HepG2 (cell line): Measurements from ENCODE around the gene C1orf35. TPM values are rescaled to one million over a fixed set of nuclear protein-coding genes. Genes with fewer than 3 reads are reported as not detected.
A peak's percentile ranks its signal among the peaks of the same experiment; 100 is the strongest.

ENCODE experiments used
- BRF2 ChIP-seq: sonication (generic); formaldehyde crosslinking; IDR thresholded peaks from 2 replicates; pipeline ENCODE4 v1.8.1; 2022; ENCODE audit warnings: mild to moderate bottlenecking, missing genetic modification reagents
- ESRRA ChIP-seq: sonication (generic); formaldehyde crosslinking; IDR thresholded peaks from 2 replicates; pipeline ENCODE4 v1.5.1; 2020; ENCODE audit warnings: mild to moderate bottlenecking, low read depth, missing genetic modification reagents
- FIP1L1 ChIP-seq: fragments of 200-400 bp; formaldehyde crosslinking; IDR thresholded peaks from 2 replicates; pipeline ENCODE4 v1.6.1; 2018; ENCODE audit warnings: low read depth, mild to moderate bottlenecking, low read length, moderate library complexity, borderline replicate concordance; ENCODE audit not compliant: insufficient read depth
- HBP1 ChIP-seq: IDR thresholded peaks from 2 replicates; pipeline ENCODE4 v1.6.1; 2016; ENCODE audit warnings: low read depth, control low read depth
- NCOA1 ChIP-seq: sonication (generic); formaldehyde crosslinking; IDR thresholded peaks from 2 replicates; pipeline ENCODE4 v1.9.0; 2021; ENCODE audit warnings: missing genetic modification reagents
- NFE2 ChIP-seq: sonication (generic); formaldehyde crosslinking; IDR thresholded peaks from 2 replicates; pipeline ENCODE4 v1.4.0; 2020; ENCODE audit warnings: missing genetic modification reagents
- PHF5A ChIP-seq: IDR thresholded peaks from one replicate; pipeline ENCODE4 v1.6.1; 2018; ENCODE audit warnings: low read depth, missing genetic modification reagents; ENCODE audit not compliant: unreplicated experiment
- POLR2AphosphoS2 ChIP-seq: IDR thresholded peaks from 2 replicates; pipeline ENCODE4 v1.6.1; 2011; ENCODE audit warnings: low read depth, low read length, improper control_type of control experiment
- REXO4 ChIP-seq: sonication (generic); formaldehyde crosslinking; IDR thresholded peaks from 2 replicates; pipeline ENCODE4 v1.8.0; 2022; ENCODE audit warnings: missing genetic modification reagents, mild to moderate bottlenecking, borderline replicate concordance
- ZBTB34 ChIP-seq: sonication (generic); formaldehyde crosslinking; IDR thresholded peaks from 2 replicates; pipeline ENCODE4 v1.8.0; 2022; ENCODE audit warnings: mild to moderate bottlenecking, missing genetic modification reagents
- ZBTB7A ChIP-seq: sonication (generic); formaldehyde crosslinking; IDR thresholded peaks from 2 replicates; pipeline ENCODE4 v1.8.0; 2022; ENCODE audit warnings: mild to moderate bottlenecking, missing genetic modification reagents
- ZEB1 ChIP-seq: IDR thresholded peaks from 2 replicates; pipeline ENCODE4 v1.6.1; 2012; ENCODE audit warnings: mild to moderate bottlenecking, low read depth, inconsistent platforms; ENCODE audit not compliant: insufficient replicate concordance
- ZNF292 ChIP-seq: sonication (generic); formaldehyde crosslinking; IDR thresholded peaks from 2 replicates; pipeline ENCODE4 v1.8.1; 2022; ENCODE audit warnings: mild to moderate bottlenecking, low read depth, missing genetic modification reagents, borderline replicate concordance
- ZNF33A ChIP-seq: sonication (generic); formaldehyde crosslinking; IDR thresholded peaks from 2 replicates; pipeline ENCODE4 v1.5.1; 2020; ENCODE audit warnings: missing genetic modification reagents, mild to moderate bottlenecking, moderate library complexity, borderline replicate concordance
- ZNF460 ChIP-seq: sonication (generic); formaldehyde crosslinking; IDR thresholded peaks from 2 replicates; pipeline ENCODE4 v1.5.1; 2020; ENCODE audit warnings: missing genetic modification reagents, mild to moderate bottlenecking, borderline replicate concordance
- ZNF563 ChIP-seq: sonication (generic); formaldehyde crosslinking; IDR thresholded peaks from 2 replicates; pipeline ENCODE4 v1.8.0; 2022; ENCODE audit warnings: mild to moderate bottlenecking, moderate library complexity, missing genetic modification reagents
- ZNF737 ChIP-seq: sonication (generic); formaldehyde crosslinking; IDR thresholded peaks from 2 replicates; pipeline ENCODE4 v1.5.0; 2020; ENCODE audit warnings: missing genetic modification reagents, mild to moderate bottlenecking, borderline replicate concordance
- ZNF776 ChIP-seq: sonication (generic); formaldehyde crosslinking; IDR thresholded peaks from 2 replicates; pipeline ENCODE4 v1.4.0; 2020; ENCODE audit warnings: mild to moderate bottlenecking, missing genetic modification reagents
- ZNF790 ChIP-seq: sonication (generic); formaldehyde crosslinking; IDR thresholded peaks from 2 replicates; pipeline ENCODE4 v1.8.0; 2022; ENCODE audit warnings: missing genetic modification reagents, mild to moderate bottlenecking, borderline replicate concordance
- polyA plus RNA-seq, 8 experiments: library from polyadenylated mRNA; depleted of rRNA in 3 of 8; stranded (reverse) in 7 of 8; unstranded in 1 of 8; fragments of >200 nt; fragmentation: Illumina TruSeq in 4 of 8; extraction: Trizol in 4 of 8; gene quantifications; 2 replicates each; pipeline versions ENCODE4 v1.2.1 to v1.2.3, GENCODE V29; 2011 to 2016; ENCODE audit warnings: low read depth in 4 of 8, missing spikeins in 1 of 8, mixed read lengths in 1 of 8; ENCODE audit not compliant: insufficient read depth in 1 of 8
- total RNA-seq, 5 experiments: library from RNA; depleted of rRNA; stranded (reverse); fragments of >200 nt; fragmentation: Illumina TruSeq; extraction: Trizol; gene quantifications; 2 replicates each; pipeline ENCODE4 v1.2.3, GENCODE V29; 2016; ENCODE audit warnings: low read depth in 1 of 5
- TF ChIP-seq, protein P1 (sequence below), 2 experiments: sonication (generic) in 1 of 2; formaldehyde crosslinking in 1 of 2; IDR thresholded peaks; 2 replicates each; pipeline versions ENCODE4 v1.4.0 to v1.6.1; 2018 to 2020; ENCODE audit warnings: missing genetic modification reagents in 2 of 2, borderline replicate concordance in 1 of 2, low read depth in 1 of 2, mild to moderate bottlenecking in 1 of 2, missing biosample characterization in 1 of 2
- TF ChIP-seq, protein P2 (sequence below): sonication (generic); formaldehyde crosslinking; IDR thresholded peaks from 2 replicates; pipeline ENCODE4 v1.8.0; 2022; ENCODE audit warnings: mild to moderate bottlenecking, missing genetic modification reagents, moderate library complexity

C1orf35 gene
- total and polyA plus RNA-seq, 2 of the 13 experiments (the other 11 are each of a cell fraction or from before 2014, with no cell fraction given): 8.1 to 19.3 TPM

DNA sequence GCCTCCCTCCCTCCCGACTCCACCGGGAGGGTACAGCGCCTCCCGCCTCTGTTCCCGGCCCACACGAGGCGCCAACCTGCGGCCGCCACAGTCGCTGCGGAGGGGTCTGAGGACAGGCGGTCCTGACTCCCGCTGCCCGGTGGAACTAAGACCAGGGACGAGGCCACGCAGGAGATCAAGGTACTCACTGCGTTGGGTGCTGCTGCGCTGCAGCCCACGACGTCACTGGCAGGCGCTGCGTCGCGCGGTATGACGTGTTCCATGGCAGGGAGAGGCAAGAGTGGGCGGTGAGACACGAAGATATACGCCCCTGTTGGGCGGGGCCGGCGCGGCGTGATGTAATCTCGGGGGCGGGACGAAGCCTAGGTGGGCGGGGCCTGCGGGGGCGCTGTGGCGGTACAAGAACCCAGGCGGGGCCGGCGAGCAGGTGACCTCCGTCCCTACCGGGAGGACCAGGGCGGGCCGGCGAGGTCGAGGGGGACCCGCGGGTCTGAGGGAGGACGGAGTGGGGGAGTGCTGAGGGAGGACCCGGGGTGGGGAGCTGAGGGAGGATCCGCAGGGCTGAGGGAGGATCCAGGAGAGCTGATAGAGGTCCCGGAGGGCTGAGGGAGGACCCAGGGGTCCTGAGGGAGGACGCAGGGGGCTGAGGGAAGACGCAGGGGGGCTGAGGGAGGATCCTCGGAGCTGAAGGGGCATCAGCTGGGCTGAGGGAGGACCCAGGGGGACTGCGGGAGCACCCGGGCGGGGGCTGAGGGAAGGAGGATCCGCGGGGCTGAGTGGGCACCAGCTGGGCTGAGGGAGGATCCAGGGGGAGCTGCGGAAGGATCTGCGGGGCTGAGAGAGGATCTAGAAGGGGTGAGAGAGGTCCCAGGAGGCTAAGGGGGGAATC lies 6.2 kb upstream of the C1orf35 start, which contains the start of gene MRPL55 (continued):
- no peak for TF ChIP-seq FIP1L1
- TF ChIP-seq NFE2: no peak
- TF ChIP-seq, protein P1, sequence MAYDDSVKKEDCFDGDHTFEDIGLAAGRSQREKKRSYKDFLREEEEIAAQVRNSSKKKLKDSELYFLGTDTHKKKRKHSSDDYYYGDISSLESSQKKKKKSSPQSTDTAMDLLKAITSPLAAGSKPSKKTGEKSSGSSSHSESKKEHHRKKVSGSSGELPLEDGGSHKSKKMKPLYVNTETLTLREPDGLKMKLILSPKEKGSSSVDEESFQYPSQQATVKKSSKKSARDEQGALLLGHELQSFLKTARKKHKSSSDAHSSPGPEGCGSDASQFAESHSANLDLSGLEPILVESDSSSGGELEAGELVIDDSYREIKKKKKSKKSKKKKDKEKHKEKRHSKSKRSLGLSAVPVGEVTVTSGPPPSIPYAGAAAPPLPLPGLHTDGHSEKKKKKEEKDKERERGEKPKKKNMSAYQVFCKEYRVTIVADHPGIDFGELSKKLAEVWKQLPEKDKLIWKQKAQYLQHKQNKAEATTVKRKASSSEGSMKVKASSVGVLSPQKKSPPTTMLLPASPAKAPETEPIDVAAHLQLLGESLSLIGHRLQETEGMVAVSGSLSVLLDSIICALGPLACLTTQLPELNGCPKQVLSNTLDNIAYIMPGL (CRISPR knock-in tag; IDR thresholded peaks at IDR 0.05; ENCODE audit: borderline replicate concordance in 1 of 2, low read depth in 1 of 2): peak; percentile 72 to 88
- TF ChIP-seq ZNF460 (CRISPR knock-in tag): peak; percentile 57; the same call in 1 of the 2 replicates
- TF ChIP-seq BRF2: peak; percentile 24; the same call in 1 of the 2 replicates
- 0 out of 2 replicates have a peak, but pooled peaks have one; percentile 48 for TF ChIP-seq POLR2AphosphoS2
- TF ChIP-seq PHF5A: peak; percentile 75
- TF ChIP-seq ZNF790 (CRISPR knock-in tag): no peak; the same call in 1 of the 2 replicates
- TF ChIP-seq ZBTB34: no peak
- TF ChIP-seq, protein P2, sequence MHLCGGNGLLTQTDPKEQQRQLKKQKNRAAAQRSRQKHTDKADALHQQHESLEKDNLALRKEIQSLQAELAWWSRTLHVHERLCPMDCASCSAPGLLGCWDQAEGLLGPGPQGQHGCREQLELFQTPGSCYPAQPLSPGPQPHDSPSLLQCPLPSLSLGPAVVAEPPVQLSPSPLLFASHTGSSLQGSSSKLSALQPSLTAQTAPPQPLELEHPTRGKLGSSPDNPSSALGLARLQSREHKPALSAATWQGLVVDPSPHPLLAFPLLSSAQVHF (CRISPR knock-in tag): no peak
- TF ChIP-seq HBP1: 0 out of 2 replicates have a peak, but pooled peaks have one; percentile 71
- no peak for TF ChIP-seq REXO4 (CRISPR knock-in tag)
- TF ChIP-seq ESRRA (CRISPR knock-in tag): 0 out of 2 replicates have a peak, but pooled peaks have one; percentile 49
- TF ChIP-seq NCOA1 (CRISPR knock-in tag): no peak
- peak; percentile 43; the same call in 1 of the 2 replicates for TF ChIP-seq ZBTB7A (CRISPR knock-in tag)
- TF ChIP-seq ZNF737 (CRISPR knock-in tag): no peak
- TF ChIP-seq ZEB1: no peak
- TF ChIP-seq ZNF33A (CRISPR knock-in tag): peak; percentile 70; the same call in 1 of the 2 replicates
- TF ChIP-seq ZNF292: peak; percentile 78; the same call in 1 of the 2 replicates
- no peak for TF ChIP-seq ZNF776 (CRISPR knock-in tag)
- peak; percentile 97 for TF ChIP-seq ZNF563 (CRISPR knock-in tag)
